ENCODE data around the gene ZC3H8.

DNA sequence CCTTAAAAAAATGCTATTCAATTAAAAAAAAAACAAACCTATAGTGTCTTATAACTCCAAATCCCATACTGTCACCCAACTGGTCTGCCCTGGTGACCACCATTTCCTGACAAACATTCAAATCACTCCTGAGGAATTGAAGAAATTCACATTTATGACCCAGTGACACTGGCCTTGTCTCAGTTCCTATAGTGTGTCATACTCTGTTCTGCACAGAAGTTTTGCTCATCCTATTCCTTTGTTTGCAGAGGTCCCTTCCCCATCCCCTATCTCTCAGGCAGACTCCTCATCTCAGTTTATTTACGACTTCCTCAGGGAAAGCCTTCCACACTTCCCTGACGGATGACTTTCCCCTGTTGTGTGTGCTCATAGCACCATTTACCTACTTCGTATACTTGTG is 35.2 kb upstream of the ZC3H8 start:
- TF ChIP-seq, protein P1, sequence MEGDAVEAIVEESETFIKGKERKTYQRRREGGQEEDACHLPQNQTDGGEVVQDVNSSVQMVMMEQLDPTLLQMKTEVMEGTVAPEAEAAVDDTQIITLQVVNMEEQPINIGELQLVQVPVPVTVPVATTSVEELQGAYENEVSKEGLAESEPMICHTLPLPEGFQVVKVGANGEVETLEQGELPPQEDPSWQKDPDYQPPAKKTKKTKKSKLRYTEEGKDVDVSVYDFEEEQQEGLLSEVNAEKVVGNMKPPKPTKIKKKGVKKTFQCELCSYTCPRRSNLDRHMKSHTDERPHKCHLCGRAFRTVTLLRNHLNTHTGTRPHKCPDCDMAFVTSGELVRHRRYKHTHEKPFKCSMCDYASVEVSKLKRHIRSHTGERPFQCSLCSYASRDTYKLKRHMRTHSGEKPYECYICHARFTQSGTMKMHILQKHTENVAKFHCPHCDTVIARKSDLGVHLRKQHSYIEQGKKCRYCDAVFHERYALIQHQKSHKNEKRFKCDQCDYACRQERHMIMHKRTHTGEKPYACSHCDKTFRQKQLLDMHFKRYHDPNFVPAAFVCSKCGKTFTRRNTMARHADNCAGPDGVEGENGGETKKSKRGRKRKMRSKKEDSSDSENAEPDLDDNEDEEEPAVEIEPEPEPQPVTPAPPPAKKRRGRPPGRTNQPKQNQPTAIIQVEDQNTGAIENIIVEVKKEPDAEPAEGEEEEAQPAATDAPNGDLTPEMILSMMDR (IDR thresholded peaks at IDR 0.05): no peak
- TF ChIP-seq POLR2A (IDR thresholded peaks at IDR 0.05): no peak

Data from breast epithelium (tissue), 3 donors.